GM19395 (cell line): ENCODE measurements around the gene MFSD11.
"Not testable (repeated sequence)": the region's sequence is repeated elsewhere in the genome, so short reads cannot be mapped to it uniquely, and the experiment has no call there.

ENCODE experiments used
- ATAC-seq: cut with Tn5 transposase; IDR thresholded peaks from one replicate; pipeline ENCODE4 v1.9.1; 2021; ENCODE audit warnings: mild to moderate bottlenecking, moderate library complexity; ENCODE audit not compliant: unreplicated experiment

The MFSD11 gene

GRCh38 chr17:76737676-76738467 lies at the start of gene MFSD11:
TSS of gene MFSD11 (plus strand) at chr17:76738119. CDS start at chr17:76738353, 234 bp downstream.
- ATAC-seq, result peak; percentile 63

- no peak for ATAC-seq
These were observed 49.7 kb upstream of the MFSD11 start for GRCh38 chr17:76688165-76688622.

GRCh38 chr17:76689859-76690258 lies 48.1 kb upstream of the MFSD11 start:
- no peak for ATAC-seq

GRCh38 chr17:76690596-76691280 lies 47.2 kb upstream of the MFSD11 start:
- ATAC-seq, result no peak

GRCh38 chr17:76691379-76692191 lies 46.3 kb upstream of the MFSD11 start:
- no peak for ATAC-seq

- ATAC-seq, result no peak
These were observed 42.7 kb upstream of the MFSD11 start for GRCh38 chr17:76695059-76695831.

- peak; percentile 67 for ATAC-seq
These were observed 40.9 kb upstream of the MFSD11 start for GRCh38 chr17:76696763-76697701.

- ATAC-seq, result no peak
These were observed 40.0 kb upstream of the MFSD11 start for GRCh38 chr17:76697702-76698465.

- ATAC-seq, result not testable (repeated sequence)
These were observed 39.4 kb upstream of the MFSD11 start for GRCh38 chr17:76698466-76698977.

- no peak for ATAC-seq
These were observed 37.7 kb upstream of the MFSD11 start for GRCh38 chr17:76700270-76700616.

GRCh38 chr17:76700617-76701470 lies 37.1 kb upstream of the MFSD11 start:
- no peak for ATAC-seq

- ATAC-seq, result no peak
These were observed 36.4 kb upstream of the MFSD11 start for GRCh38 chr17:76701471-76701967.

- no peak for ATAC-seq
These were observed 35.8 kb upstream of the MFSD11 start for GRCh38 chr17:76702076-76702475.

- ATAC-seq, result no peak
These were observed 34.8 kb upstream of the MFSD11 start for GRCh38 chr17:76702941-76703637.

GRCh38 chr17:76704805-76705204 lies 33.1 kb upstream of the MFSD11 start:
- ATAC-seq, result no peak

- ATAC-seq, result no peak
These were observed 31.1 kb upstream of the MFSD11 start for GRCh38 chr17:76706817-76707216.
